HepG2 (cell line): ENCODE data around the gene SESN1.

Source experiments
- CC2D1A ChIP-seq: sonication (generic); formaldehyde crosslinking; IDR thresholded peaks from 2 replicates; pipeline ENCODE4 v1.8.1; 2023; ENCODE audit warnings: mild to moderate bottlenecking, missing genetic modification reagents
- CTCF ChIP-seq: sonication (generic); formaldehyde crosslinking; IDR thresholded peaks from 2 replicates; pipeline ENCODE4 v1.5.0; 2020; ENCODE audit warnings: mild to moderate bottlenecking, missing genetic modification reagents, moderate library complexity
- NFIC ChIP-seq: IDR thresholded peaks from 2 replicates; pipeline ENCODE4 v1.6.1; 2012; ENCODE audit warnings: mild to moderate bottlenecking, low read length, inconsistent platforms
- PAWR ChIP-seq: sonication (generic); formaldehyde crosslinking; IDR thresholded peaks from 2 replicates; pipeline ENCODE4 v1.4.0; 2020; ENCODE audit warnings: missing genetic modification reagents, mild to moderate bottlenecking, borderline replicate concordance
- PRDM10 ChIP-seq: sonication (generic); formaldehyde crosslinking; IDR thresholded peaks from 2 replicates; pipeline ENCODE4 v1.4.0; 2020; ENCODE audit warnings: low read depth, missing genetic modification reagents
- THAP7 ChIP-seq: sonication (generic); formaldehyde crosslinking; IDR thresholded peaks from 2 replicates; pipeline ENCODE4 v1.8.1; 2023; ENCODE audit warnings: mild to moderate bottlenecking, missing genetic modification reagents
- ZC3H13 ChIP-seq: sonication (generic); formaldehyde crosslinking; IDR thresholded peaks from 2 replicates; pipeline ENCODE4 v1.8.1; 2023; ENCODE audit warnings: mild to moderate bottlenecking, missing genetic modification reagents, moderate library complexity
- ZNF512 ChIP-seq: sonication (generic); formaldehyde crosslinking; IDR thresholded peaks from 2 replicates; pipeline ENCODE4 v1.4.0; 2020; ENCODE audit warnings: mild to moderate bottlenecking, missing genetic modification reagents
- ZSCAN29 ChIP-seq: sonication (generic); formaldehyde crosslinking; conservative IDR thresholded peaks from 2 replicates; pipeline ENCODE4 v1.4.0; 2020; ENCODE audit warnings: mild to moderate bottlenecking, missing genetic modification reagents

GRCh38 chr6:109009962-109010704, 84.5 kb downstream of the SESN1 start:
- TF ChIP-seq CTCF (CRISPR knock-in tag), result no peak
- TF ChIP-seq CC2D1A (CRISPR knock-in tag), result no peak
- TF ChIP-seq PAWR, result no peak
- TF ChIP-seq PRDM10, result no peak
- TF ChIP-seq ZNF512 (CRISPR knock-in tag), result no peak
- TF ChIP-seq NFIC, result no peak
- no peak for TF ChIP-seq ZSCAN29 (CRISPR knock-in tag)
- TF ChIP-seq ZC3H13 (CRISPR knock-in tag), result no peak
- TF ChIP-seq THAP7 (CRISPR knock-in tag), result no peak
